Measurements from ENCODE around the gene THSD4.

THSD4 gene

DNA sequence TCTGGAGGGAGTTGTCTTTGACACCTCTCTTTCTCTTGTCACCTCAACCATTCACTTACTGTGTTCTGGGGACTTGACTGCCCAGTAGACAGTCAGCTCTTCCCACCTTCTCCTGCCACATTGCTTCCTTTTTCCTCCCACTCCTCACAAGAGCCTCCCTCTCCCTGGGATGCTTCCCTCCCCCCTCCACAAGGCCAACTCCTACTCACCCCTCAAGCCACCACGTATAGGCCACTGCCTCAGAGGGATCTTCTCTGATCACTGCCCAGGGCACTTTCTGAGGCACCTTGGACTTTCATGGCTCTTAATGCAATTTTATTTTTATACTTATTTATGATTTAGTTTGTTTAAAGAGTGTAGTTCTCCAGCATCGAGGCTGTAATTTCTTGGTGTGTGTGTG, 23.2 kb downstream of the THSD4 start:
- DNase-seq (ENCODE audit: low spot score): no peak
- H3K27ac ChIP-seq: no peak overlapping the region
- TF ChIP-seq, protein P1, sequence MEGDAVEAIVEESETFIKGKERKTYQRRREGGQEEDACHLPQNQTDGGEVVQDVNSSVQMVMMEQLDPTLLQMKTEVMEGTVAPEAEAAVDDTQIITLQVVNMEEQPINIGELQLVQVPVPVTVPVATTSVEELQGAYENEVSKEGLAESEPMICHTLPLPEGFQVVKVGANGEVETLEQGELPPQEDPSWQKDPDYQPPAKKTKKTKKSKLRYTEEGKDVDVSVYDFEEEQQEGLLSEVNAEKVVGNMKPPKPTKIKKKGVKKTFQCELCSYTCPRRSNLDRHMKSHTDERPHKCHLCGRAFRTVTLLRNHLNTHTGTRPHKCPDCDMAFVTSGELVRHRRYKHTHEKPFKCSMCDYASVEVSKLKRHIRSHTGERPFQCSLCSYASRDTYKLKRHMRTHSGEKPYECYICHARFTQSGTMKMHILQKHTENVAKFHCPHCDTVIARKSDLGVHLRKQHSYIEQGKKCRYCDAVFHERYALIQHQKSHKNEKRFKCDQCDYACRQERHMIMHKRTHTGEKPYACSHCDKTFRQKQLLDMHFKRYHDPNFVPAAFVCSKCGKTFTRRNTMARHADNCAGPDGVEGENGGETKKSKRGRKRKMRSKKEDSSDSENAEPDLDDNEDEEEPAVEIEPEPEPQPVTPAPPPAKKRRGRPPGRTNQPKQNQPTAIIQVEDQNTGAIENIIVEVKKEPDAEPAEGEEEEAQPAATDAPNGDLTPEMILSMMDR (IDR thresholded peaks at IDR 0.05): no peak
- H3K4me3 ChIP-seq: no peak overlapping the region

DNA sequence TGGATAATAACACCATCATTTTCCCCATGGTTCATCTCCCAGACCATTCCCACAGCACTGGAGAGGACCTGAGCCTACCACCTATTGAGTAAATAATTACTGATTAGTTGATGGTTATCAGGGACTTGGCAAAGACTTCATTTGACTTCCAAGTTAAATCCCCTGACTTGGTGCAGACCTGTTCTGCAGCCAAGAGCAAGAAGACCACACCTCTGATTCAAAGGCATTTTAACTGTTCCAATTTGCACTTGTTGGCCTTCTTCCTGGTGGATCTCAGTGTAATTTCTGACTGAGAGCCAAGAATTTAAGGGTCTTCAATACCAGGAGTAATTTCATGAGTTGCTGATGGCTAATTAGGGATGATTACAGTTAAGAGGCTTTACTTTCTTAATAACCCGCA, 24.0 kb downstream of the THSD4 start:
- H3K4me3 ChIP-seq: no peak overlapping the region

DNA sequence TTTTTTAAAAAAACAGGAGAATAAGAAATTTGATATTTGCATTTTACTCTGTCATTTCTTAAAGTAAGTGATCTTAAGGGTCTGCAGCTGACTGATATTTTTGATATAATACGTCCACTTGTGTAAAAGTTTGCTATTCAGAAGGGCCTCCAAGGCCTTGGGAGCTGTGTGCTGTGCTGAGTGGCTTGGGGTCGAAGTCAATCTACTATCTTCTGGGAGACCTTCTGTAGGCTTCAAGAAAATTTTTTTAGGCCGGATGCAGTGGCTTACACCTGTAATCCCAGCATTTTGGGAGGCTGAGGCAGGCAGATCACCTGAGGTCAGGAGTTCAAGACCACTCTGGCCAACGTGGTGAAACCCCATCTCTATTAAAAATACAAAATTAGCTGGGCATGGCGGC, 26.3 kb downstream of the THSD4 start:
- DNase-seq (ENCODE audit: low spot score): no peak
- no peak overlapping the region for H3K27ac ChIP-seq
- H3K4me3 ChIP-seq: no peak overlapping the region
- TF ChIP-seq, protein P1 (IDR thresholded peaks at IDR 0.05): no peak

More for the DNA sequence above, 24.0 kb downstream of the THSD4 start:
- H3K27ac ChIP-seq: no peak overlapping the region
- TF ChIP-seq, protein P1 (IDR thresholded peaks at IDR 0.05): no peak
- DNase-seq (ENCODE audit: low spot score): no peak

DNA sequence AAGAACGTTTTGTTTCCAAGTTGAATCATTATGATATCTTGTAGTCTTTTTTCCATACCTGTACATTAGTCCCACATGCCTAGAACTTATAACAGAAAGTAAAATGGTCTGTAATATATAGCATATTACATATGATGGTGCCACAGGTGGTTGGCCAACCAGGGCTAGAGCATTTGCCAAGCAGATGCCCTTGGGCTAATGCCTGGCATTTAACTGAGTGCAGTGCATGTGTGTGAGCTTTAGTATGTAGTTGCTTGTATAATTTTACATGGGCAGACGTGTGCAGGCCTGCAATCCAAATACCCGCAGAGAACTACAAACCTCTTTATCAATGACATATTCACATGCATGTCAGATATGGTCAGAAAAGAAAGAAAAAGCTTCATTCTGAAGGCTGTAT, 27.5 kb downstream of the THSD4 start:
- TF ChIP-seq, protein P1 (IDR thresholded peaks at IDR 0.05): no peak
- DNase-seq (ENCODE audit: low spot score): no peak
- H3K4me3 ChIP-seq: no peak overlapping the region
- H3K27ac ChIP-seq: no peak overlapping the region

DNA sequence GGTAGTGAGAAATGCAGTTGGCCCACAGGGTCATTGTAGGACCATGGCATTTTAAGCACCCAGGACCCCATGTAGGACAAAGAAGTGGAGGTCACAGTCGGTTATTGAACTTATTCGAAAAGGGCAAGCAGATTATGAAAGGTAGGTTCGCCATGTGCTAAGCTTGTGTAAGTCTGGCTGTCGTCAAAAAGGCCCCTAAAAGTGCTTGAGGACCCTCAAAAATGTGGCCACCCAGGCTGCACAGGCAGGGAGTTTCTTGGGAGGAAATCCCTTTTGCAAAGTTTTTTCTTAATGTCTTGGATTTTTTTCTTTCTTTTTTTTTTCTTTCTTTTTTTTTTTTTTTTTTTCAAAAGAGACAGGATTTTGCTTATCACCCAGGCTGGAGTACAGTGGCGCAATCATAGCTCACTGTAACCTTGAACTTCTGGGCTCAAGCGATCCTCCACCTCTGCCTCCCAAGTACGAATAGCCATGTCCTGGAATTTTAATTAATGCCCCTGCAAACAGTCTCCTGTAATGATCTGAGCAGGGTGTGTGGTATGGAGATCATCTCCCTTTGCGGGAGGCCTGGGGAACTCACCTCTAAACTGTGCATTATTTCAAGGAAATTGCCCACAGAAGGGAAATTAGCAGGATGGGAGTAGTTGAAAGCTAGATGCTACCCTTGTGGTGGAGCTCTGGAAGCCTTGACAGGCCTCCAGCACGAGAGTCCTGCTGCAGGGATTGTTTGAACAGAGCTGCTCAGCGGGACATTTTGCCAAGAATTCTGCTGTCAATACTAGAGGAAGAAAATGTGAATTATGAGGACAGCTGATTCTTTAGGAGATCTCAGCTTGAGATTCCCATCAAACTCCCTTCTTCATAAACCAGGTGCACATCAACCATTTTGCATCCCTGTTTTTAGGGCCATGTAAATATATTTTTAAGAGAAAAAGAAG, 28.4 kb downstream of the THSD4 start:
- no peak for DNase-seq (ENCODE audit: low spot score)
- Histone ChIP-seq H3K27ac (no peak overlapping the region), H3K4me3 (no peak overlapping the region)
- TF ChIP-seq, protein P1 (IDR thresholded peaks at IDR 0.05): no peak

DNA sequence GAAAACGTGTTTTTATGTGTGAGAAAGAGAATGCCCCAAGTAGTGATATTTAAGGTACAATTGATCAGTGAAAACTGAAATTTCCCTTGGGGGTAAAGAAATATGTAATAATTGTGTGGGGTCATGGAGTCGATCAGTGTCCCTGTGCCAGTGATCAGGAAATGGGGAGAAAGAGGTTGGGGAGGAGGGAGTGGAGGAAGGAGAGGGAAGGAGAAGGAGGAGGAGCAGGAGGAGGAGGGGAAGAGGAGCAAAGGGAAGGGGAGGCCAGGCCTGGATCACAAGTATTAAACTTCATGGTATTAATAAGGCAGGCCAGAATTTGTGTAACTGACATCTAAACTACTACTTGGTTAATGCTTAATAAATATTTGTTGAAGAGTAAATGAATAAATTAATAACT, 30.4 kb downstream of the THSD4 start:
- H3K27ac ChIP-seq: no peak overlapping the region
- TF ChIP-seq, protein P1 (IDR thresholded peaks at IDR 0.05): no peak
- DNase-seq (ENCODE audit: low spot score): no peak
- H3K4me3 ChIP-seq: no peak overlapping the region

DNA sequence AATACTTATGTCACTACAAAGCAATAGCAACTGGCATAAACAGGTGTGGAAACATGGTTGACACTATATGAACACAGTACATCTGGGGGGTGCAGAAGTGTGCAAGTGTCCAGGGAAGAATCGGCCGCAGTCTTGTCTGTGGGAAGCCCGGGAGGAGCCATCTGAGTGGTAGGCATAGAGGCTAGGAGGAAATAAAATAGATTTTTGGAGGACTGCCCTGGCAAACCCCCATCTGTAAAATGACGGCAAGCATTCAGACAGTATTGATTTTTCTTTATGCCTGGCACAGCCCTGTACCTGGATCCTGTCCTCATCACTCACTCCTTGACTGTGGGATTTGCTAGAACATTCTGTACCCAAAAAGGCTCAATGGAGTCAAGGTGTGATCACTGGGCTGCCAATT, 31.3 kb downstream of the THSD4 start:
- TF ChIP-seq, protein P1 (IDR thresholded peaks at IDR 0.05): no peak
- Histone ChIP-seq H3K27ac (no peak overlapping the region), H3K4me3 (no peak overlapping the region)
- DNase-seq (ENCODE audit: low spot score): no peak
